HEK293T (cell line): ENCODE results near the gene ANKZF1.

Source experiments
- CTCF ChIA-PET: fragments of 350-600 bp; formaldehyde crosslinking; extraction: SDS; loops from one replicate; lab custom pipeline; 2021; ENCODE audit warnings: antibody characterized with exemption, inconsistent platforms; lab: Yijun Ruan, JAX
- POLR2A ChIA-PET: fragments of 350-600 bp; formaldehyde crosslinking; extraction: SDS; loops from one replicate; lab custom pipeline; 2020; ENCODE audit warnings: antibody characterized with exemption, inconsistent platforms; lab: Yijun Ruan, JAX
- DNase-seq: peaks from one replicate; pipeline ENCODE4 v3.0.0; 2012; ENCODE audit warnings: mixed read lengths; ENCODE audit errors: extremely low spot score
- ARNT ChIP-seq: fragments of 450-650 bp; IDR thresholded peaks from 2 replicates; pipeline ENCODE4 v1.6.1; 2017; ENCODE audit warnings: mild to moderate bottlenecking
- BHLHE40 ChIP-seq: fragments of 450-650 bp; IDR thresholded peaks from 2 replicates; pipeline ENCODE4 v1.6.1; 2016; ENCODE audit warnings: mild to moderate bottlenecking, moderate library complexity, borderline replicate concordance
- CTBP1 ChIP-seq: fragments of 450-650 bp; IDR thresholded peaks from 2 replicates; pipeline ENCODE4 v1.6.1; 2016; ENCODE audit warnings: borderline replicate concordance
- ELF4 ChIP-seq: fragments of 450-650 bp; IDR thresholded peaks from 2 replicates; pipeline ENCODE4 v1.6.1; 2017; ENCODE audit warnings: antibody characterized with exemption
- FOXA1 ChIP-seq: fragments of 450-650 bp; IDR thresholded peaks from 2 replicates; pipeline ENCODE4 v1.6.1; 2016; ENCODE audit warnings: mild to moderate bottlenecking
- FOXK2 ChIP-seq: fragments of 450-650 bp; IDR thresholded peaks from 2 replicates; pipeline ENCODE4 v1.6.1; 2016; ENCODE audit warnings: mild to moderate bottlenecking
- FOXM1 ChIP-seq: fragments of 450-650 bp; IDR thresholded peaks from 2 replicates; pipeline ENCODE4 v1.6.1; 2017; ENCODE audit warnings: mild to moderate bottlenecking, borderline replicate concordance
- HDGF ChIP-seq: fragments of 450-650 bp; IDR thresholded peaks from 2 replicates; pipeline ENCODE4 v1.6.1; 2017; ENCODE audit warnings: antibody characterized with exemption, borderline replicate concordance
- L3MBTL2 ChIP-seq: fragments of 450-650 bp; conservative IDR thresholded peaks from 2 replicates; pipeline ENCODE4 v1.6.1; 2016; ENCODE audit warnings: mild to moderate bottlenecking
- LEF1 ChIP-seq: fragments of 450-650 bp; IDR thresholded peaks from 2 replicates; pipeline ENCODE4 v1.6.1; 2017; ENCODE audit warnings: mild to moderate bottlenecking, borderline replicate concordance
- NFRKB ChIP-seq: fragments of 450-650 bp; IDR thresholded peaks from 2 replicates; pipeline ENCODE4 v1.6.1; 2016; ENCODE audit warnings: mild to moderate bottlenecking, moderate library complexity
- PKNOX1 ChIP-seq: fragments of 450-650 bp; IDR thresholded peaks from 2 replicates; pipeline ENCODE4 v1.6.1; 2016
- SP1 ChIP-seq: fragments of 450-650 bp; IDR thresholded peaks from 2 replicates; pipeline ENCODE4 v1.6.1; 2017
- SUZ12 ChIP-seq: fragments of 450-650 bp; IDR thresholded peaks from 2 replicates; pipeline ENCODE4 v1.6.1; 2016; ENCODE audit warnings: mild to moderate bottlenecking
- TARDBP ChIP-seq: fragments of 450-650 bp; IDR thresholded peaks from 2 replicates; pipeline ENCODE4 v1.6.1; 2016
- ZNF384 ChIP-seq: fragments of 450-650 bp; IDR thresholded peaks from 2 replicates; pipeline ENCODE4 v1.6.1; 2016

ANKZF1 gene

GRCh38 chr2:219249203-219249980, 19.8 kb downstream of the ANKZF1 start:
- POLR2A ChIA-PET = interaction anchor here (0.9 to 2.6 kb wide), 6 partner anchors 20 to 46 kb away, joined by 3 to 7 read pairs (median 6); partner anchors contain the start of genes ANKZF1, ATG9A, DNAJB2 and ZFAND2B
- no peak for TF ChIP-seq CTBP1
- no peak for TF ChIP-seq NFRKB
- no peak for TF ChIP-seq HDGF
- no peak for TF ChIP-seq SUZ12
- no peak for TF ChIP-seq L3MBTL2
- TF ChIP-seq BHLHE40 = no peak
- no peak for TF ChIP-seq LEF1
- TF ChIP-seq PKNOX1 = no peak
- TF ChIP-seq TARDBP = no peak
- TF ChIP-seq FOXM1 = no peak
- no peak for TF ChIP-seq FOXK2
- TF ChIP-seq ELF4 = no peak
- TF ChIP-seq FOXA1 = no peak
- no peak for TF ChIP-seq ZNF384
- no peak for TF ChIP-seq SP1
- no peak for TF ChIP-seq ARNT
- DNase-seq = no peak
- CTCF ChIA-PET = interaction anchor here (1.4 kb wide), 1 partner anchor 45 kb away, joined by 5 read pairs; no protein-coding TSS in a partner anchor

GRCh38 chr2:219250049-219250781, 20.6 kb downstream of the ANKZF1 start:
- CTCF ChIA-PET = interaction anchor here (1.4 kb wide), 1 partner anchor 44 kb away, joined by 5 read pairs; no protein-coding TSS in a partner anchor
- no peak for TF ChIP-seq FOXA1
- no peak for TF ChIP-seq L3MBTL2
- no peak for TF ChIP-seq ARNT
- no peak for TF ChIP-seq NFRKB
- no peak for TF ChIP-seq LEF1
- TF ChIP-seq BHLHE40 = no peak
- TF ChIP-seq CTBP1 = no peak
- no peak for TF ChIP-seq SP1
- TF ChIP-seq HDGF = no peak
- TF ChIP-seq FOXM1 = no peak
- TF ChIP-seq SUZ12 = no peak
- TF ChIP-seq TARDBP = no peak
- no peak for TF ChIP-seq ZNF384
- DNase-seq = no peak
- POLR2A ChIA-PET = interaction anchor here (1.0 to 1.9 kb wide), 4 partner anchors 20 to 45 kb away, joined by 3 to 7 read pairs (median 6); partner anchors contain the start of genes ANKZF1, ATG9A and ZFAND2B

GRCh38 chr2:219251656-219252055, 22.1 kb downstream of the ANKZF1 start:
- POLR2A ChIA-PET = interaction anchor here (0.9 to 1.6 kb wide), 3 partner anchors 9 to 22 kb away, joined by 3 to 6 read pairs (median 5); partner anchors contain the start of genes ANKZF1 and ATG9A
- no peak for TF ChIP-seq ELF4
- TF ChIP-seq FOXK2 = no peak
- no peak for TF ChIP-seq BHLHE40
- TF ChIP-seq FOXM1 = no peak
- TF ChIP-seq SP1 = no peak
- TF ChIP-seq HDGF = no peak
- TF ChIP-seq ZNF384 = no peak
- no peak for TF ChIP-seq FOXA1
- no peak for TF ChIP-seq TARDBP
- no peak for TF ChIP-seq PKNOX1
- no peak for TF ChIP-seq L3MBTL2
- no peak for TF ChIP-seq SUZ12
- TF ChIP-seq CTBP1 = no peak
- no peak for TF ChIP-seq ARNT
- TF ChIP-seq NFRKB = no peak
- no peak for TF ChIP-seq LEF1
- no peak for DNase-seq
- CTCF ChIA-PET = interaction anchor here (1.6 kb wide), 1 partner anchor 43 kb away, joined by 5 read pairs; no protein-coding TSS in a partner anchor

GRCh38 chr2:219252084-219252483, 22.5 kb downstream of the ANKZF1 start:
- POLR2A ChIA-PET = interaction anchor here (0.9 to 1.6 kb wide), 3 partner anchors 9 to 22 kb away, joined by 3 to 6 read pairs (median 5); partner anchors contain the start of genes ANKZF1 and ATG9A
- TF ChIP-seq HDGF (no peak), SP1 (no peak), LEF1 (no peak), ELF4 (no peak), TARDBP (no peak), FOXM1 (no peak), L3MBTL2 (no peak), BHLHE40 (no peak), NFRKB (no peak), SUZ12 (no peak), CTBP1 (no peak), ZNF384 (no peak), ARNT (no peak), PKNOX1 (no peak), FOXK2 (no peak), FOXA1 (no peak)
- no peak for DNase-seq
- CTCF ChIA-PET = interaction anchor here (1.6 kb wide), 1 partner anchor 43 kb away, joined by 5 read pairs; no protein-coding TSS in a partner anchor

- no peak for DNase-seq
- POLR2A ChIA-PET = interaction anchor here (0.6 to 1.6 kb wide), 2 partner anchors 23 to 126 kb away, joined by 3 to 5 read pairs; partner anchors contain the start of genes ANKZF1 and ATG9A
- CTCF ChIA-PET = interaction anchor here (0.5 to 1.6 kb wide), 3 partner anchors 9 to 289 kb away, joined by 3 to 5 read pairs (median 3); no protein-coding TSS in a partner anchor
- TF ChIP-seq L3MBTL2 (no peak), LEF1 (no peak), ZNF384 (no peak), SP1 (no peak), FOXM1 (no peak), FOXA1 (no peak), CTBP1 (no peak), ARNT (no peak), TARDBP (no peak), BHLHE40 (no peak), ELF4 (no peak), PKNOX1 (no peak), NFRKB (no peak), HDGF (no peak)
Observed at GRCh38 chr2:219252570-219252899, 22.9 kb downstream of the ANKZF1 start.
